ENCODE data around the gene CAPN10. TPM values are rescaled to one million over a fixed set of nuclear protein-coding genes. Genes with fewer than 3 reads are reported as not detected.

CAPN10 gene
- total and polyA plus RNA-seq, 9 donors: 2.2 to 34.3 (median 25.1) TPM

DNA sequence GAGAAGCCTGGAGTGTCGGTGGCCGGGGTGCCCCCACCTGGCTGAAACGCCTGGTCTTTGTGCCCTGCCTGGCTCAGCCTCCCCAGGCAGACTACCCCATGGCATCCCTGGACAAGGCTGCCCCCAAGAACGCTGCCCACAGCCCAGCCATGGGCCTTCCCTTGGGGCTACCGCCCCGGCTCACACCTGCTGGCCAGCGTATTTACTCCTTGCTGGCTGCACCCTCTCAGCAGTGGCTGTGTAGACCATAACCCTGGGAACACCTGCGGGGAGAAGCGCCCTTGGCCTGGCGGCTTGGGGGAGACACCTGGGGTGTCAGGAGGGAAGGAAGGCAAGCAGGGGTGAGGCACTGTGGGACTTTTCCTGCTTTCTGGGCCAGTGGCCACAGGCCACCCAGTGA is 17.3 kb downstream of the CAPN10 start:
- H3K27ac ChIP-seq: no peak overlapping the region
- H3K4me1 ChIP-seq (ENCODE audit: insufficient read depth): no peaks in the 10 kb centered on the region
- intact Hi-C loops (cut with DNase I): no loop called here
- peak in 3 of 5 donors; percentile 12 to 30 (median 17) for DNase-seq
- no peaks in the 10 kb centered on the region for H3K27me3 ChIP-seq
- no peaks in the 10 kb centered on the region for H3K36me3 ChIP-seq
- H3K4me3 ChIP-seq: no peak overlapping the region
- H3K9me3 ChIP-seq: no peaks in the 10 kb centered on the region
- no peak for TF ChIP-seq POLR2A (IDR thresholded peaks at IDR 0.05)
- no peak for TF ChIP-seq EP300 (IDR thresholded peaks at IDR 0.05)
- TF ChIP-seq, protein P1, sequence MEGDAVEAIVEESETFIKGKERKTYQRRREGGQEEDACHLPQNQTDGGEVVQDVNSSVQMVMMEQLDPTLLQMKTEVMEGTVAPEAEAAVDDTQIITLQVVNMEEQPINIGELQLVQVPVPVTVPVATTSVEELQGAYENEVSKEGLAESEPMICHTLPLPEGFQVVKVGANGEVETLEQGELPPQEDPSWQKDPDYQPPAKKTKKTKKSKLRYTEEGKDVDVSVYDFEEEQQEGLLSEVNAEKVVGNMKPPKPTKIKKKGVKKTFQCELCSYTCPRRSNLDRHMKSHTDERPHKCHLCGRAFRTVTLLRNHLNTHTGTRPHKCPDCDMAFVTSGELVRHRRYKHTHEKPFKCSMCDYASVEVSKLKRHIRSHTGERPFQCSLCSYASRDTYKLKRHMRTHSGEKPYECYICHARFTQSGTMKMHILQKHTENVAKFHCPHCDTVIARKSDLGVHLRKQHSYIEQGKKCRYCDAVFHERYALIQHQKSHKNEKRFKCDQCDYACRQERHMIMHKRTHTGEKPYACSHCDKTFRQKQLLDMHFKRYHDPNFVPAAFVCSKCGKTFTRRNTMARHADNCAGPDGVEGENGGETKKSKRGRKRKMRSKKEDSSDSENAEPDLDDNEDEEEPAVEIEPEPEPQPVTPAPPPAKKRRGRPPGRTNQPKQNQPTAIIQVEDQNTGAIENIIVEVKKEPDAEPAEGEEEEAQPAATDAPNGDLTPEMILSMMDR (IDR thresholded peaks at IDR 0.05): no peak
- 80 to 86% (median 81%) methylated on average over 10 of the region's 10 CpGs for WGBS, 3 donors

DNA sequence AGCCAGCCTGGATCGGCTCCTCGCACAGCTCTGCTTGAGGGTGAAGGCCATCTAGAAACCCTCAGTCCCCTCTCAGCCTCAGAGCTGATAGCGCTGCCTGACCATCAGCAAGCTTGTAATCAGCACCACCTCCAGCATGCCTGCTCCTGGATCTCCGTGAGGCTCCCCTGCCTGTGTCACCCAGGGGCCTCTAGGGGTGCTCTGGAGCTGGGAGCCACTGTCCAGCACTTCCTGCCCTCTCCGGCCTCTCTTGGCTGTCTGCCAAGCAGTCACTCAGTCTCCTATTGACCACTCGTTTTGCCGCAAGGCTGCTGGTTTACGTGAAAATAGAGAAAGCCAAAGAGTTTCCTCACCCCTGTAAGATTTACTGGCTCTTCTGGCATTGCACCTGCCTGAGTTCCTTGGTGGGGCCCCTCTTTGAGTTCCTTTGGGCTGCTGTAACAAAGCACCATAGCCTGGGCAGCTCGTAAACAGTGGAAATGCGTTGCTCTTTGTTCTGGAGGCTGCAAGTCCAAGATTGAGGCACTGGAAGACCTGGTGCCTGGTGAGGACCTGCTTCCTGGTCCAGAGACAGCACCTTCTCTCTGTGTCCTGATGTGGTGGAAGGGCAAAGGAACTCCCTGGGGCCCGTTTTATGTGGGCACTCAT is 17.9 kb downstream of the CAPN10 start:
- Histone ChIP-seq H3K36me3 (no peaks in the 10 kb centered on the region), H3K4me1 (ENCODE audit: insufficient read depth) (no peaks in the 10 kb centered on the region), H3K9me3 (no peaks in the 10 kb centered on the region), H3K27ac (no peak overlapping the region), H3K27me3 (no peaks in the 10 kb centered on the region), H3K4me3 (no peak overlapping the region)
- intact Hi-C loops (cut with DNase I): no loop called here
- TF ChIP-seq EP300 (IDR thresholded peaks at IDR 0.05) (no peak), POLR2A (IDR thresholded peaks at IDR 0.05) (no peak)
- TF ChIP-seq, protein P1 (IDR thresholded peaks at IDR 0.05): peak in 2 of 3 donors; percentile 25 to 32
- peak; percentile 68 to 83 (median 77) for DNase-seq
- WGBS, 3 donors: 26 to 35% (median 35%) methylated on average over 10 to 11 of the region's 11 CpGs

DNA sequence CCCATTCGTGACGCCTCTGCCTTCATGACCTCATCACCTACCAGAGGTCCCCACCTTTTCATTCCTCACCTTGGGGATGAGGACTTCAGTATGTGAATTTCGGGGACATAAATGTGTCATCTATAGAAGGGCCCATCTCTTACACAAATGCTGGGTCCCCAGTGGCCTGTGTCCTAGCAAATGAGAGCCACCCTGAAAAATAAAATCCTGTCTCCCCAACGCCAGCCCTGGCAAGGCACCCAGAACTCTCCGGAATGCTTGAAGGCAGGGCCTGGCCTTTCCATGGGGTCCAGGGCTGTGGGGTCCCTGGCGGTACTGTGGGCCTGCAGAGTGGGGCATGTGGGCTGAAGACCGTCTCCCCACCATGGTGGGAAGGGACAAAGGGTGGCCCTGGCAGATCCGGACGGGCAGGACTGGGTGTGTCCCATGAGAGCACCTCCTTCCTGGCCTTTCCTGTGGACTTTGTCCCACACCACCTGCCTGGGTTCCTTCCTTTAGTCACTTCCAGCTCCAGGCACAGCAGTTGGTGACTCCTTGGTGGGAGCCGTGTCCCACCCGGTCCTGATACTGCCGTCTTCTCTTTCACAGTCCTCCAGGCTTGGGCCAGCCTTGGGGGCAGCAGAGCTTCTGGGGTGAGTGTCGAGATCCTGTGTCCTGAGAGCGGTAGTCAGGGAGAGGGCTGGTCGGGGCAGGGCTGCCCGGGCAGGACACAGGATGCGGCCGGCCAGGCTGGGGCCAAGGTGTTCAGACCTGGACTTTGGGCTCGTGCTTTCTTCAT is 18.6 kb downstream of the CAPN10 start:
- Histone ChIP-seq H3K9me3 (no peaks in the 10 kb centered on the region), H3K27me3 (no peaks in the 10 kb centered on the region), H3K4me1 (ENCODE audit: insufficient read depth) (no peaks in the 10 kb centered on the region), H3K27ac (no peak overlapping the region), H3K4me3 (peak overlapping the region; percentile 13), H3K36me3 (no peaks in the 10 kb centered on the region)
- no peak for TF ChIP-seq EP300 (IDR thresholded peaks at IDR 0.05)
- no peak for TF ChIP-seq POLR2A (IDR thresholded peaks at IDR 0.05)
- TF ChIP-seq, protein P1 (IDR thresholded peaks at IDR 0.05): no peak
- 85 to 90% (median 89%) methylated on average over 19 of the region's 19 CpGs for WGBS, 3 donors
- intact Hi-C loops (cut with DNase I): no loop called here
- peak in 3 of 5 donors; percentile 13 to 31 (median 14) for DNase-seq

DNA sequence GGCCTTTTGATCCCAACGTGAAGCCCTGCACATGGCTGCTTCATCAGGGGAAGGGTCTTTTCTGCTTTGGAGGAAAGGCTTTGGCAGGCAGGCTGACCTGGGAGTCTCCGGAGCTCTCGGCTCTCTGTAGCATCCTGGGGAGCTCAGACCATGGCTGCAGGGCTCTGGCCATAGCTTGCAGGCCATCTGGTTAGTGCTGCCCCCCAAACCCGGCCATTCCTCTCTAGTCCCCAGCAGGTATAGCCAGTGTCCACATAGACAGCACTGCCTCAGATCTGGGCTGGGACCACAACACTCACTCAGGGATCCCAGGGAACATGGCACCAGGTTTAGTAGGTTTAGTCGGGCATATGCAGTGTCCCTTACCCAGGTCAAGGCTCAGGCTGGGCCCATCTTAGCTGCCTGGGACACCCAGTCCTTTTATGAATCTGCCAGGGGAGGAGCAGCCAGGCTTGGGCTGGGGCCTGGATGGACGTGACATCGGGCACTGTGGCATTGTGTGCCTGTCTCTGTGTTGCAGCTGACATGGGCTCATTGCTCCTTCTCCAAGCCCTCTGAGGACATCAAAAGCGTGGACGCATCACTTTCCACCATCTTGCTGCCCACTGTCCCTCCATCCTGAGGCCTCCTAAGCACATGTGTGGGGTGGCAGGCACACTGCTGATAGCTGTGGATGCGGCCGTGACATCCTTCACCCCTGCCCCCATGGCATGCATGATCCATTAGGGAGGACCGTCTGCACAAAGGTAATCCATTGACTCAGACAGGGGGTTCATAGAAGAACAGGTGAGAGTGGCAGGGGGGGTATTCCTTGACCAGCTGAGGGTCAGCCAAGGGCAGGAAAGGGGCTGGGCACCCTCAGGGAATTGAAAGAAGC is 19.6 kb downstream of the CAPN10 start:
- no peak overlapping the region for H3K4me3 ChIP-seq
- H3K36me3 ChIP-seq: no peaks in the 10 kb centered on the region
- intact Hi-C loops (cut with DNase I): no loop called here
- H3K4me1 ChIP-seq (ENCODE audit: insufficient read depth): no peaks in the 10 kb centered on the region
- DNase-seq: peak in 3 of 5 donors; percentile 1 to 19 (median 7)
- no peaks in the 10 kb centered on the region for H3K27me3 ChIP-seq
- H3K9me3 ChIP-seq: no peaks in the 10 kb centered on the region
- 78 to 80% (median 80%) methylated on average over 12 of the region's 12 CpGs for WGBS, 3 donors
- H3K27ac ChIP-seq: no peak overlapping the region
- TF ChIP-seq POLR2A (IDR thresholded peaks at IDR 0.05): no peak
- TF ChIP-seq, protein P1 (IDR thresholded peaks at IDR 0.05): no peak
- TF ChIP-seq EP300 (IDR thresholded peaks at IDR 0.05): no peak

Data from ovary (tissue), 9 donors.